ENCODE measurements around the gene LDLRAD1.

- TF ChIP-seq, protein P1, sequence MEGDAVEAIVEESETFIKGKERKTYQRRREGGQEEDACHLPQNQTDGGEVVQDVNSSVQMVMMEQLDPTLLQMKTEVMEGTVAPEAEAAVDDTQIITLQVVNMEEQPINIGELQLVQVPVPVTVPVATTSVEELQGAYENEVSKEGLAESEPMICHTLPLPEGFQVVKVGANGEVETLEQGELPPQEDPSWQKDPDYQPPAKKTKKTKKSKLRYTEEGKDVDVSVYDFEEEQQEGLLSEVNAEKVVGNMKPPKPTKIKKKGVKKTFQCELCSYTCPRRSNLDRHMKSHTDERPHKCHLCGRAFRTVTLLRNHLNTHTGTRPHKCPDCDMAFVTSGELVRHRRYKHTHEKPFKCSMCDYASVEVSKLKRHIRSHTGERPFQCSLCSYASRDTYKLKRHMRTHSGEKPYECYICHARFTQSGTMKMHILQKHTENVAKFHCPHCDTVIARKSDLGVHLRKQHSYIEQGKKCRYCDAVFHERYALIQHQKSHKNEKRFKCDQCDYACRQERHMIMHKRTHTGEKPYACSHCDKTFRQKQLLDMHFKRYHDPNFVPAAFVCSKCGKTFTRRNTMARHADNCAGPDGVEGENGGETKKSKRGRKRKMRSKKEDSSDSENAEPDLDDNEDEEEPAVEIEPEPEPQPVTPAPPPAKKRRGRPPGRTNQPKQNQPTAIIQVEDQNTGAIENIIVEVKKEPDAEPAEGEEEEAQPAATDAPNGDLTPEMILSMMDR (IDR thresholded peaks at IDR 0.05), result no peak
- no peak for TF ChIP-seq POLR2A (IDR thresholded peaks at IDR 0.05)
Observed at GRCh38 chr1:54004481-54005049, 13.4 kb downstream of the LDLRAD1 start.
